Endothelial cell of hepatic sinusoid (primary cell): Measurements from ENCODE around the gene CPB2.

ENCODE experiments used
- in situ Hi-C: cut with HindIII; loops from 2 replicates; pipeline ENCODE4 v1.10.0; 2017; ENCODE audit warnings: low sequenced_read_pairs

CPB2 gene

DNA sequence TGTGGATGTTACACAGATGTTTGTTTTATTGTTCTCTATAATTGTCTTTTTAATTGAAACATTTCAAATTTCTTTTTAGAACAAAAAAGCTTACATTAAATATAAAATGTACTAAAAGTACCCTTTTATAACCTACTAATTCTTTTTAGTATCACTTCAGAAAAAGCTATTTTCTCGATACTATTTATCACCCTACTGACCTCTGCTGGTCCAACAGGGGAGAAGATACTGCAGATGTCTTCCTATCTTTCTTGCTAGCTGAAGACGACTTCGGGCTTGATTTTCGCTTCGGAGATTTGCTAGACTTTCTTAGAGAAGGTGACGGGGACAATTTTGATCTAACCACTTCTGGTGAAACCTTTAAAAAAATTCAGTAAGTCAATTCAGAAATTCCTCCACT is 94.7 kb downstream of the CPB2 start:
- in situ Hi-C loops = no loop called here

DNA sequence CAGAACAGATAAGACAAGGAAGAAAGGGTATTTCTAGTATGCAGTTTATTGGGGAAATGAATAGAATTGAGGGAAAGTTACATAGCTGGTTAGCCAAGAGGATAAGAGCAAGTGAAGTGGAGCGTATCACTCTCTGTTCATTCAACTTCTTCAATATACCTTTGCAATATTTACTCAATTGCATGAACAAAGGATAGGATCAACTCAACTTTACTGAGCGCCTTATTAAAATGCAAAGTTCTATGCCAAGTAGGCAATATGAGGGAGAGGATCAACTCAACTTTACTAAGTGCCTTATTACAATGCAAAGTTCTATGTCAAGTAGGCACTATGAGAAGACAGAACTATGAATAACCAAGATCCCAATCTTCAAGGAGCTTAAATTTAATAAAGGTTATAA is 96.2 kb downstream of the CPB2 start:
- in situ Hi-C loops = no loop called here

DNA sequence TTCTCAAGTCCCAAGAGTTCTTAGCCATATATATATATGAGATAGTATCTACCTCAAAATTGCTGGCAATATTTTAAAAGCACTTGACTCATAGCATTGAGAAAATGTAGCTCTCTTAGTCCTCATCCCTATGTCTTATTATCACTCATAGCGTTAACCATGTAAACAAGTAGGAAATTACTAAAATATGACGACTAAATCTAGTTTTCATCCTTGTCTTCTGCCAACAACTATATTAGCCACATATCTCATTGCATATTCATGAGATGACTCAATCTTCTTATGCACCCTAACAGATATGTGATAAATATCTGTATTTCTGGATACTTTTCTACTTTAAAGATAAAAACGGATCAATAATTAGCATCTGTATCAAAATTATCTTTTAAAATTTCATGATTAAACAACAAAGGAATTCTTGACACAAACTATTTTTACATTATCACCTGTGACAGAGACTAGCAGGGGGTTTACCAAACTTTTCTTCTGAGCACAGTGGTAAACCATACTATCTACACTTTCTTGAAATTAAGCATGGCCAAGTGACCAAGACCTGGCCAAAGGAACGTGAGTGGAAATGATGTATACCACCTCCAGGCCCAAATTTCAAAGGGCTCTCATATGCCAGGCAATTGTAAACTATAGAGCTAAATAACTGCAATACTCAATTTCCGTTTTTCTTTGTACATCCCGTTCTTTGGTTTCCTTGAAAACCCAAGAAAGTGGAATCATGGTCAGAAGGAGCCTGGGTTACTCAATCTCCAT is 98.0 kb downstream of the CPB2 start:
- in situ Hi-C loops = no loop called here

DNA sequence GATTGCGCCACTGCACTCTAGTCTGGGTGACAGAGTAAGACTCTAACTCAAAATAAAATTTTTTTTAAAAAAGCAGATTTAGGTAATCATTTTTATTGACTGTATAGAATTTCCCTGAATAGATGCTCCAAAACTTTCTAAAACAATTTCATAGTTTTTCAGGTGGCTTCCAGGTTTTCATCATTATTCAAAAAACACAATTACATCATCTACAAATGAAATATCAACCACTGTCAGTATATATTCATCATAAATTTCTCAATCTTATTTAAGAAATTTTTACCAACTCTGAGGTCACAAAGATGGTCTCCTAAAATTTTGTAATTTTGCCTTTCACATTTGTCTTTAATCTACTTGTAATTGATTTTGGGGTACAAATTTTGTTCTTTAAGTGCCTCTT is 100.3 kb downstream of the CPB2 start:
- in situ Hi-C loops = no loop called here
